NCI-H524 (cell line): ENCODE data around the gene ANO2.

ENCODE experiments used
- DNase-seq, 2 experiments: peaks; one replicate each; lab custom pipeline; 2025; lab: John Stamatoyannopoulos, UW

The ANO2 gene

GRCh38 chr12:5916785-5917290 is 28.2 kb downstream of the ANO2 start:
- DNase-seq, result no peak

DNA sequence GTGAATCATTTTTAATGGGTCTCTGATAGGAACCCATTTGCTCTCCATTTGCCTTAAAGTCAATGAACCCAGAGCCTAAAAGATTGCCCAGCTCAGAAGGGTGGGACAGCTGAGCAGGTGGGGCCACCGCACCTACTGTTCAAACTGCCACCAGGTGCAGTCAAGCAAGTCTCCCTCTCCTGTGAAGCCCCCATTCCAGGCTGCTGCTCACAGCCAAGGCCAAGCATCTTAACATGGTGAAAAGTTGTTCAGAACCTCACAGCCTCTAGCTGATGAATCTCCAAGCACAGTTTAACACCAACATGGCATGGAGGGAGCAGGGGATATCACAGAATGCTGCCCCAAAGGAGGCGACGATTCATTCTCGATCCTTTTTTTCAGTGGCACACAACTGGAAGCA is 29.5 kb downstream of the ANO2 start:
- DNase-seq, result no peak

DNA sequence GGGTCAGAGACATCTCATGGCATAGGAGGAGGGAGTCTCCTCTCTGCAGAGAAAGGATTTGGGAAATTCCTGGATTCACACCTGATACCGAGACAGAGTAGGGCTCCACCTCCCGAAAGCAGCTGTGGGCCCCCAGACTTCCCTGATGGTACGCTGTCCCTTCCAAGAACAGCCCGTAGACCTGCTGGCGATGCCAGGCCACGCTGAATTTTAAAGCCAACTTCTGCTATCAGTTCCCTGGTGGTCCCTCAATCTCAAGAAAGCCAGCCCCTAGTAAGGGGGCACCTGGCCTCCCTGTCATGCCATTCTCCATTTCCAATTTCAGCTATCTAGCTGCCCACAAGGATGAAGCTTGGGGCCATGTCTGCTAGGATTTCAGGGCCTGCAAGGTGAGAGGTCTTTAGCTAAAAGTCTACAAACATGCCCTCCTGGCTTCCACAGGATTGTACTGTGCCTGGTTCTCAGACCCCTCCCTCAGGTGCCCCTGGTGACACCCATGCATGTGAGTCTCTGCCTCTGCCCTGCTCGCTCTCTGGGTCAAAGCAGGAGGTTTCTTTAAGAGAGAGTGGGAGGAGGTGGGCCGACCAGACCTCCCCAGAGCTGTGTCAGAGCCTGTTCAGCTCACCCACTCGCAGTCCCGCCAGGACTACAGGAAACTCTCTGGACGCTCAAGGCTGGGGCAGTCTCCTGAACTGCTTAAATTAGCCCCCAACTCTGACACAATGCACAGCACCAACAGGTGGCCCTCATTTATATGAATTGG is 30.5 kb downstream of the ANO2 start:
- DNase-seq, result no peak

DNA sequence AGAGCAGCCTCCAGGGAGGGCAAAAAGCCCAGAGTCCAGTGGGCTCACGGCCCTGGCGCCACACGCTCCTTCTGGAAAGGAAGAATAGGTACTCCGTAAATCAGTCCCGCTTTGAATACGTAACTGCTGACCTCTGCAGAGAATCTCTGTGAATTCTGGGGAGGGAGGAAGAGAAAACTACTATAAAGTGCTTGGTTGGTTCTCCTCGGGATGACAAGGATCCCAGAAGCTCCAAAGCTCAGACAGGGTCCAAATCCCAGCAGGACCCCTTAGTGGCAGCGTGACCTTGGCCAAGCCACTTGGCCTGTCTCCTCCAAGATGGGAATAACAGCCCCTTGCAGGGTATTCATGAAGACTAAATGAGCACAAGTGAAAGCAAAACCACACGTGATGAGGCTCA is 31.7 kb downstream of the ANO2 start:
- no peak for DNase-seq

GRCh38 chr12:5912437-5913334 is 32.4 kb downstream of the ANO2 start:
- DNase-seq, result no peak

GRCh38 chr12:5912011-5912410 is 33.0 kb downstream of the ANO2 start:
- no peak for DNase-seq

DNA sequence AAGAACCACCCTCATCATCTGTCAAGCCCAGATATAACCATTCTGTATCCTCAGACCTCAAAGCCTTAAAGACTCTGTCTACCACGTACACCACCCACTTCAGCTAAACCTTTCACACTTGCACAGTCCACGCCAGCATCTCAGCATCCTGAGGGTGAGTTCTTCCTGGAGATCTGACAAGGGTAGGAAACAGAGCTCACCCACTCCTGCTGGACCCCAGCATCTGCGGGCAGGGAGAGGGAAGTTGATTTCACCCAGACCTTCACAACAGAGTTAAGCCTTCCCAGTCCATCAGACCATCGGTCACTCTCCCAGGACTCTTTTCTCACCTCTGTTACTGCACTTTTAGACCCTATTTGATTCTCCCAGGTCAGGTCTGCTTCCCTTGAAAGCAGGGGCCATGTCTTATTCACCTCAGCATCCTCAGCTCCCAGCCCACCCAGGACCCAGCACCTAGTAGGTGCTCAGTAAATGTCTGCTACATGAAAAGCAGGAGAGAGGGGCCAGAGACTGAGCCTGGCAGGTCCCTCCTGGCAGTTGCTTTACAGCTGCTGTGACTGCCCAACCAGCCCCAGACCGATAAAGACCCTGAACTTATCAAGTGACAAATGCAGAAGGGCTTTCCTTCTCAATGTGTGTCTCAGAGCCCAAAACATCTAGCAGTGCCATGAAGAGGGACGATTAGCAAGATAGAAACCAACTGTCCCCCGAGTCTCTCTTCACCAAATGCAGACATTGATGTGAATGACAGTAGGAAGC is 34.1 kb downstream of the ANO2 start:
- DNase-seq, result peak in 1 of 2 experiments; percentile 48

- DNase-seq, result no peak
Observed at GRCh38 chr12:5909560-5909959, 35.5 kb downstream of the ANO2 start.

DNA sequence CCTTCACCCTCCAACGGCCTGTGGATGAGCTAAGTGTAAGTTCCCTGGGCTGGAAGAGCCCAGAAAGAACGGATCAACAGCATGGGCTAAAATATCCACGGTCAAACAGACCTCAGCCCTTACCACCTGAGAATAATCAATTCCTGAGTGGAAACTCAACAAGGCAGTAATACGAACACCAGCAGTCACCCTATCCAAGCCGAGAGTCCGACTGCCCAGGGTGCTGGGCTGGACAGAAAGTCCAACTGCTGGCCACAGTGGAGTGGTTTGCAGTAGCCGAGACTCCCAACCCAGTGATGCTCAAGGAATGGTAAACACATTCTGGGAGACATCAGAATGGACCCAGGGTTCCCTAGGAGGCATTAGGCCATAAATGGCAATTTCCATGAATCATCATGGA is 36.8 kb downstream of the ANO2 start:
- no peak for DNase-seq

DNA sequence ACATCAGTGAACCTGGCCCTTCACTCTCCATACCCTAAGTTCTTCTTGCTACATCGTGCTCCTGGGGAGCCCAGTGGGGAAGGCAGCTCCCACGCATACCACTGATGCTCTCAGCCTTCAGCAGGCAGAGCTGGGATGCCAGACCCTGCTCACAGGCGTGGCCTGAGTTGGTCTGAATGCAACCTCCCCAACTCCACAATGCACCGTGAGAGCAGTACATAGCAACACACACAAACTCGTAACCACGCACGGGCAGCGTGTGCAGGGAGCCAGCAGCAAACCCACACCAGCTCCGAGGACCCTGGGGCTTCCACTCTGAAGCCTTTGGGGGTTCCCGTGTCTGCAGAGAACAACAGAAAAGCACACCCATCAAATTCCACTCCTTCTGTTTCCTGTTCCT is 37.3 kb downstream of the ANO2 start:
- no peak for DNase-seq

- DNase-seq, result no peak
Observed at GRCh38 chr12:5905757-5906156, 39.3 kb downstream of the ANO2 start.

GRCh38 chr12:5904969-5905368 is 40.1 kb downstream of the ANO2 start:
- no peak for DNase-seq

- DNase-seq, result no peak
Observed at GRCh38 chr12:5904441-5904840, 40.6 kb downstream of the ANO2 start.

DNA sequence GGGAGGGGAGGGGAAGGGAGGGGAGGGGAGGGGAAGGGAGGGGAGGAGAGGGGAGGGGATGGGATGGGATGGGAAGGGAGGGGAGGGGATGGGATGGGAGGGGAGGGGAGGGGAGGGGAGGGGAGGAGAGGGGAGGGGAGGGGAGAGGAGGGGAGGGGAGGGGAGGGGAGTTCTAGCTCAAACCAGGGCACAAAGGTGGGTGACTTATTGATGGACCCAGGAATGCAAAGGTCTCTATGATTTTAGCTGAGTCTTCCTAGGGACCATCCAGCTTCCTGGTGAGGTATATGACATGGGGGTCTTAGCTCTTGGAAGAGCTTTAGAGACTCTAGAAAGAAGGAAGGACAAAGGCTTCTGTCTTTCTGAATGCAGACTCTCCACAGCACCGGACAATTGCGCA is 42.3 kb downstream of the ANO2 start:
- DNase-seq, result no peak

DNA sequence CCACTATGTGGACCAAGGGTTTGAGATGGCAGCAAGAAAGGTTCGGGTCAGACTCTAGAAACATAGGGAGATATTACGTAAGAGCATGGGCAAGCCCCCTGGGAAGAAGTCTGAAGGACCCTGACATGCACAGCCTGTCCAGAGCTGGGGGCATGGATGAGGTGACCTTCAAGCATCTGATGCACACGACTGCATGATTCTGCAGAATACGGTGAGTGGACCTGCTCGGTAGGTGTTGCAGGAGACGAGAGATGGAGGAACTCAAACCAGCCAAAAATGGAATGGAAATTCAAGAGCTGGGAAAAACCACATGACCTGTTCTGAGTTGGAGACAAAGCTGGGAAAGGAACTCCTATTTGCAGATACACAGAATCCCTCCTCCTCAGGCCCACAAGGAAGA is 43.6 kb downstream of the ANO2 start:
- no peak for DNase-seq

- no peak for DNase-seq
Observed at GRCh38 chr12:5900533-5901205, 44.4 kb downstream of the ANO2 start.

- no peak for DNase-seq
Observed at GRCh38 chr12:5900076-5900475, 45.0 kb downstream of the ANO2 start.

DNA sequence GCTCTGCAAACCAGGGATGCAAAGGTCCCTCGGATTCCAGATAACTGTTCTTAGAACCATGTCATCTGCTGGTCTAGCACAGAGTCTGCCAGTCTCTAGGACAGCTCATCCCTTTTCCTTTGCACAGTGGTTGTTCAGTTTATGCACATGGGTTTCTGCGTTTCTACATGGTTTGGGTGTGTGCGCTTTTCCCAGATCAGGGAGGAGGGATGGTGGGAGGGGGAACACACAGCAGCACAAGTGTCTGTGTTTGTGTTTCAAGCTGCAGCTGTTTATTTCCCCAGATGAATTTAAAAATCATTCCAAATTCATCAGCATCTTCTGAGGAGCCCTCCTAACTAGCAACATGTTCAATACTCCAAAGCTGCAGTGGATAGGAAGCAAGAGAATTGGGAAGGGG is 45.4 kb downstream of the ANO2 start:
- no peak for DNase-seq

- DNase-seq, result no peak
Observed at GRCh38 chr12:5898874-5899273, 46.2 kb downstream of the ANO2 start.

DNA sequence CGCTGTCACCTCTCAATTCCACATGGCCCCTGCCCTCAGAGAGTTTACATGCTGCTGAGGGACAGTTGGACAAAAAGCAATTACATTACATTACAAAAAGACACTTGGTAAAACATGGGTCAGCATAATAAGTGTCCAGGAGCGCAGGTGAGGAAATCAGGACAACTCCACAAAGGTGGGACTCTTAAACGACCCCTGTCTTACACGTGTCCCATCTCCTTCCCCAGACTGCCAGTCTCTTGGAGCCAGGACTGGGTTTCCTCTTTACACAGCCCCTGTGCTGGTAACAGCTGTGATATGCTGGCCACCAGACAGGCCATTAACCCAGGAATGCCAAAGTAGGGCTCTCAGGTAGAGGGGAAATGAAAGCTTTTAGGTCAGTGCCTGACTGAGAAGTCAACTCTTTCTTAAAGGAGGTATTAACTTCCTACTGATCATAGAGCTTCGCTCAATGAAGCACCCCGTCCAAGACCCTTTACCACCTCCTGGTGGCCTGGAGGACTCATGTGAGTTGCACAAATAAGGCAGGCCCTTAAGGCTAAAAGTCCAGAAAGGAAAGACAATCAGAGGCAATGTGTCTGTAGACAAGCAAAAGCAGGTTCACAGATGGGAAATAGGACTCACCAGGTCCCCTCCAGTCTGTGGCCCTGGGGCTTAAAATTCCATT is 55.5 kb downstream of the ANO2 start:
- peak in 1 of 2 experiments; percentile 10 for DNase-seq

DNA sequence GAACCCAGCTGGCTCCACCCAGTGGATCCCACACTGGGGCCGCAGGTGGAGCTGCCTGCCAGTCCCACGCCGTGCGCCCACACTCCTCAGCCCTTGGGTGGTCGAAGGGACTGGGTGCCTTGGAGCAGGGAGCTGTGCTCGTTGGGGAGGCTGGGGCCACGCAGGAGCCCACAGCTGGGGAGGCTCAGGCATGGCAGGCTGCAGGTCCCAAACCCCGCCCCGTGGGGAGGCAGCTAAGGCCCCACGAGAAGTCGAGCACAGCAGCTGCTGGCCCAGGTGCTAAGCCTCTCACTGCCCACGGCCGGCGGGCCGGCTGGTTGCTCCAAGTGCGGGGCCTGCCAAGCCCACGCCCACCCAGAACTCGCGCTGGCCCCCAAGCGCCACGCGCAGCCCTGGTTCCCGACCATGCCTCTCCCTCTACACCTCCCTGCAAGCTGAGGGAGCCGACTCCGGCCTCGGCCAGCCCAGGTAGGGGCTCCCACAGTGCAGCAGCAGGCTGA is 56.2 kb downstream of the ANO2 start:
- no peak for DNase-seq
